Mesenchymal stem cell (in vitro differentiated cells and primary cell): Measurements from ENCODE around the gene SLC16A8.
A peak's percentile ranks its signal among the peaks of the same experiment; 100 is the strongest.
"Not testable (repeated sequence)": the region's sequence is repeated elsewhere in the genome, so short reads cannot be mapped to it uniquely, and the experiment has no call there.

Source experiments
- DNase-seq: peaks from one replicate; pipeline ENCODE4 v3.0.0-alpha.2; 2013
- H2AFZ ChIP-seq: one replicate; pipeline ENCODE4 v1.6.1; 2013; ENCODE audit warnings: low read depth, mild to moderate bottlenecking, control low read depth, inconsistent platforms, low read length, moderate library complexity
- H2AK5ac ChIP-seq: 2 replicates; pipeline ENCODE4 v1.6.1; 2013; ENCODE audit warnings: low read length, moderate library complexity, mild to moderate bottlenecking, inconsistent platforms; ENCODE audit not compliant: severe bottlenecking
- H2BK120ac ChIP-seq: one replicate; pipeline ENCODE4 v1.6.1; 2013; ENCODE audit warnings: low read depth, mild to moderate bottlenecking, inconsistent platforms, low read length, moderate library complexity
- H2BK12ac ChIP-seq, 2 experiments: one replicate each; pipeline ENCODE4 v1.6.1; 2013; ENCODE audit warnings: inconsistent platforms in 2 of 2, low read length in 2 of 2, mild to moderate bottlenecking in 2 of 2, moderate library complexity in 2 of 2, control low read depth in 1 of 2
- H2BK15ac ChIP-seq: one replicate; pipeline ENCODE4 v1.6.1; 2013; ENCODE audit warnings: mild to moderate bottlenecking, low read depth, inconsistent platforms; ENCODE audit not compliant: poor library complexity, severe bottlenecking
- H2BK5ac ChIP-seq: 2 replicates; pipeline ENCODE4 v1.6.1; 2013; ENCODE audit warnings: low read depth, mild to moderate bottlenecking, low read length, control low read depth, inconsistent platforms; ENCODE audit not compliant: poor library complexity, severe bottlenecking
- H3K14ac ChIP-seq, 2 experiments: one replicate each; pipeline ENCODE4 v1.6.1; 2013; ENCODE audit warnings: inconsistent platforms in 2 of 2, low read length in 2 of 2, control low read depth in 1 of 2, mild to moderate bottlenecking in 1 of 2, moderate library complexity in 1 of 2
- H3K18ac ChIP-seq, 2 experiments: one replicate each; pipeline ENCODE4 v1.6.1; 2013; ENCODE audit warnings: inconsistent platforms in 2 of 2, low read length in 2 of 2, control low read depth in 1 of 2, low read depth in 1 of 2, mild to moderate bottlenecking in 1 of 2
- H3K23ac ChIP-seq, 2 experiments: one replicate each; pipeline ENCODE4 v1.6.1; 2013; ENCODE audit warnings: inconsistent platforms in 2 of 2, low read length in 2 of 2, mild to moderate bottlenecking in 2 of 2, moderate library complexity in 2 of 2, control low read depth in 1 of 2
- H3K27ac ChIP-seq: 2 replicates; pipeline ENCODE4 v1.5.1; 2013; ENCODE audit warnings: mild to moderate bottlenecking, moderate library complexity, low read length, control low read depth, inconsistent platforms; ENCODE audit not compliant: poor library complexity, severe bottlenecking
- H3K27me3 ChIP-seq, 2 experiments: 2 replicates each; pipeline versions ENCODE4 v1.6.1 to v1.7.0; 2013; ENCODE audit warnings: low read length in 2 of 2, mild to moderate bottlenecking in 2 of 2, moderate library complexity in 2 of 2, control low read depth in 1 of 2, inconsistent platforms in 1 of 2; ENCODE audit not compliant: control insufficient read depth in 1 of 2, insufficient read depth in 1 of 2
- H3K36me3 ChIP-seq, 2 experiments: 2 replicates each; pipeline versions ENCODE4 v1.6.1 to v1.7.0; 2013; ENCODE audit warnings: low read length in 2 of 2, control low read depth in 1 of 2, inconsistent platforms in 1 of 2, low read depth in 1 of 2, mild to moderate bottlenecking in 1 of 2; ENCODE audit not compliant: insufficient read depth in 2 of 2, control insufficient read depth in 1 of 2
- H3K4ac ChIP-seq, 2 experiments: one replicate each; pipeline ENCODE4 v1.6.1; 2013; ENCODE audit warnings: inconsistent platforms in 2 of 2, low read length in 2 of 2, mild to moderate bottlenecking in 2 of 2, moderate library complexity in 2 of 2, control low read depth in 1 of 2, low read depth in 1 of 2
- H3K4me1 ChIP-seq: 2 replicates; pipeline ENCODE4 v1.6.1; 2013; ENCODE audit warnings: low read depth, low read length, control low read depth; ENCODE audit not compliant: control insufficient read depth, insufficient read depth
- H3K4me2 ChIP-seq: 2 replicates; pipeline ENCODE4 v1.6.1; 2013; ENCODE audit warnings: low read length, mild to moderate bottlenecking, inconsistent platforms; ENCODE audit not compliant: poor library complexity, severe bottlenecking
- H3K4me3 ChIP-seq, 2 experiments: 2 replicates each; pipeline versions ENCODE4 v1.5.1 to v1.7.0; 2013; ENCODE audit warnings: low read length in 2 of 2, mild to moderate bottlenecking in 2 of 2, control low read depth in 1 of 2, low read depth in 1 of 2; ENCODE audit not compliant: insufficient read depth in 1 of 2
- H3K79me1 ChIP-seq: replicated peaks from 2 replicates; pipeline ENCODE4 v1.6.1; 2013; ENCODE audit warnings: mild to moderate bottlenecking, control low read depth, low read length, inconsistent platforms; ENCODE audit not compliant: poor library complexity, severe bottlenecking
- H3K9ac ChIP-seq: 2 replicates; pipeline ENCODE4 v1.7.0; 2013; ENCODE audit warnings: mild to moderate bottlenecking, low read length, moderate library complexity
- H3K9me3 ChIP-seq: 2 replicates; pipeline ENCODE4 v1.7.0; 2013; ENCODE audit warnings: mild to moderate bottlenecking, low read length; ENCODE audit not compliant: control insufficient read depth
- H4K8ac ChIP-seq: one replicate; pipeline ENCODE4 v1.6.1; 2013; ENCODE audit warnings: inconsistent platforms, mild to moderate bottlenecking, low read length, moderate library complexity
- H4K91ac ChIP-seq: one replicate; pipeline ENCODE4 v1.6.1; 2013; ENCODE audit warnings: mild to moderate bottlenecking, low read length, inconsistent platforms
- WGBS: methylation state at CpG from one replicate; pipeline ENCODE4 v1.1.7; 2013; ENCODE audit warnings: mixed read lengths; 5-methylcytosine and 5-hydroxymethylcytosine counted together

The SLC16A8 gene

GRCh38 chr22:38122616-38123015 lies 38.6 kb upstream of the SLC16A8 start:
- Histone ChIP-seq H3K27ac (no peak overlapping the region), H3K4ac (no peak overlapping the region), H3K18ac (no peak overlapping the region), H2AK5ac (no peak overlapping the region), H3K79me1 (no peaks in the 10 kb centered on the region), H3K9me3 (no peaks in the 10 kb centered on the region), H3K4me3 (no peak overlapping the region), H3K4me1 (peaks cover 18% of the 10 kb centered on the region), H3K9ac (no peak overlapping the region), H2BK5ac (no peak overlapping the region), H3K36me3 (peaks cover 0 to 26% of the 10 kb centered on the region in 2 experiments), H2BK15ac (no peak overlapping the region), H3K23ac (no peak overlapping the region), H2BK120ac (no peak overlapping the region), H3K27me3 (no peaks in the 10 kb centered on the region), H4K8ac (no peak overlapping the region), H4K91ac (no peak overlapping the region), H2AFZ (no peak overlapping the region), H2BK12ac (no peak overlapping the region), H3K14ac (peak overlapping the region in 1 of 2 experiments; percentile 11), H3K4me2 (no peak overlapping the region)
- 77% methylated on average over 6 of the region's 6 CpGs for WGBS
- DNase-seq = no peak

- H3K14ac ChIP-seq = no peak overlapping the region
- H2AK5ac ChIP-seq = no peak overlapping the region
- H3K23ac ChIP-seq = no peak overlapping the region
- peaks cover 0 to 18% of the 10 kb centered on the region in 2 experiments for H3K36me3 ChIP-seq
- no peak overlapping the region for H3K18ac ChIP-seq
- no peak overlapping the region for H2BK5ac ChIP-seq
- no peak for DNase-seq
- H3K27ac ChIP-seq = no peak overlapping the region
- no peak overlapping the region for H2BK12ac ChIP-seq
- 92% methylated on average over 26 of the region's 28 CpGs for WGBS
- H3K9ac ChIP-seq = no peak overlapping the region
- H3K9me3 ChIP-seq = no peaks in the 10 kb centered on the region
- H3K27me3 ChIP-seq = no peaks in the 10 kb centered on the region
- H3K4me1 ChIP-seq = peaks cover 18% of the 10 kb centered on the region
- peak overlapping the region; percentile 70 for H4K91ac ChIP-seq
- peak overlapping the region in 1 of 2 experiments; percentile 16 for H3K4me3 ChIP-seq
- H4K8ac ChIP-seq = no peak overlapping the region
- no peak overlapping the region for H2BK120ac ChIP-seq
- no peak overlapping the region for H2BK15ac ChIP-seq
- no peak overlapping the region for H3K4ac ChIP-seq
- no peak overlapping the region for H2AFZ ChIP-seq
- H3K79me1 ChIP-seq = no peaks in the 10 kb centered on the region
- H3K4me2 ChIP-seq = no peak overlapping the region
Measured at GRCh38 chr22:38120359-38121110, 36.6 kb upstream of the SLC16A8 start.

GRCh38 chr22:38118747-38119146 lies 34.8 kb upstream of the SLC16A8 start:
- WGBS = 100% methylated on average over 2 of the region's 2 CpGs
- not testable (repeated sequence) for H3K4me3 ChIP-seq, H3K4ac ChIP-seq, H2AK5ac ChIP-seq, H4K8ac ChIP-seq, H2BK5ac ChIP-seq, H3K23ac ChIP-seq, H3K27me3 ChIP-seq, H2BK15ac ChIP-seq, DNase-seq, H3K4me2 ChIP-seq, H3K9me3 ChIP-seq, H3K27ac ChIP-seq, H3K9ac ChIP-seq, H2BK12ac ChIP-seq, H3K14ac ChIP-seq, H4K91ac ChIP-seq, H3K79me1 ChIP-seq, H2BK120ac ChIP-seq, H3K36me3 ChIP-seq, H3K18ac ChIP-seq, H2AFZ ChIP-seq
- peaks cover 24% of the 10 kb centered on the region for H3K4me1 ChIP-seq

GRCh38 chr22:38118182-38118581 lies 34.2 kb upstream of the SLC16A8 start:
- no peak overlapping the region for H3K4me2 ChIP-seq
- no peak overlapping the region for H3K23ac ChIP-seq
- no peak overlapping the region for H2AK5ac ChIP-seq
- H3K4me1 ChIP-seq = peaks cover 22% of the 10 kb centered on the region
- H3K9ac ChIP-seq = no peak overlapping the region
- H4K8ac ChIP-seq = no peak overlapping the region
- no peak overlapping the region for H3K27ac ChIP-seq
- no peaks in the 10 kb centered on the region for H3K79me1 ChIP-seq
- H2AFZ ChIP-seq = no peak overlapping the region
- no peaks in the 10 kb centered on the region for H3K9me3 ChIP-seq
- no peak overlapping the region for H3K18ac ChIP-seq
- H4K91ac ChIP-seq = no peak overlapping the region
- 91% methylated on average over 3 of the region's 3 CpGs for WGBS
- no peak overlapping the region for H3K4me3 ChIP-seq
- H2BK15ac ChIP-seq = no peak overlapping the region
- H3K36me3 ChIP-seq = peaks cover 0 to 10% of the 10 kb centered on the region in 2 experiments
- no peak overlapping the region for H3K14ac ChIP-seq
- H3K4ac ChIP-seq = no peak overlapping the region
- no peak overlapping the region for H2BK5ac ChIP-seq
- no peak overlapping the region for H2BK120ac ChIP-seq
- no peak overlapping the region for H2BK12ac ChIP-seq
- no peak for DNase-seq
- no peaks in the 10 kb centered on the region for H3K27me3 ChIP-seq
